GM23338 (cell line): ENCODE measurements around the gene CD180. TPM values are rescaled to one million over a fixed set of nuclear protein-coding genes. Genes with fewer than 3 reads are reported as not detected.

Experiments
- ATAC-seq: fragments of 200-7000 bp; cut with Tn5 transposase; 3 replicates; pipeline ENCODE4 v1.9.1; 2020
- DNase-seq: peaks from one replicate; pipeline ENCODE4 v3.0.0-alpha.2; 2015; ENCODE audit warnings: low spot score
- H2AFZ ChIP-seq: fragments of 200-600 bp; sonication (generic); 2 replicates; pipeline ENCODE4 v1.8.0; 2016; ENCODE audit warnings: antibody characterized with exemption, mild to moderate bottlenecking, moderate library complexity
- H3F3A ChIP-seq: fragments of 200-600 bp; sonication (generic); replicated peaks from 2 replicates; pipeline ENCODE4 v1.8.0; 2017; ENCODE audit warnings: antibody characterized with exemption, mixed run types, low read depth
- H3K27ac ChIP-seq: fragments of 200-600 bp; sonication (generic); 2 replicates; pipeline ENCODE4 v1.6.1; 2016; ENCODE audit warnings: low read depth
- H3K27me3 ChIP-seq: fragments of 200-600 bp; sonication (generic); 2 replicates; pipeline ENCODE4 v1.8.0; 2016; ENCODE audit warnings: mild to moderate bottlenecking, mixed run types, moderate library complexity; ENCODE audit not compliant: insufficient read depth
- H3K36me3 ChIP-seq: fragments of 200-600 bp; sonication (generic); 2 replicates; pipeline ENCODE4 v1.8.0; 2016; ENCODE audit warnings: mild to moderate bottlenecking; ENCODE audit not compliant: insufficient read depth
- H3K4me1 ChIP-seq: fragments of 200-600 bp; sonication (generic); 2 replicates; pipeline ENCODE4 v1.8.0; 2016; ENCODE audit warnings: mild to moderate bottlenecking, moderate library complexity; ENCODE audit not compliant: insufficient read depth
- H3K4me2 ChIP-seq: fragments of 200-600 bp; sonication (generic); 2 replicates; pipeline ENCODE4 v1.7.1; 2017; ENCODE audit warnings: mixed run types
- H3K4me3 ChIP-seq: fragments of 200-600 bp; sonication (generic); 2 replicates; pipeline ENCODE4 v1.6.1; 2016; ENCODE audit warnings: mixed run types
- H3K79me2 ChIP-seq: fragments of 200-600 bp; sonication (generic); replicated peaks from 2 replicates; pipeline ENCODE4 v1.8.0; 2017; ENCODE audit warnings: mild to moderate bottlenecking; ENCODE audit not compliant: insufficient read depth
- H3K9me2 ChIP-seq: fragments of 200-600 bp; sonication (generic); 2 replicates; pipeline ENCODE4 v1.8.0; 2017; ENCODE audit not compliant: insufficient read depth
- H4K20me1 ChIP-seq: fragments of 200-600 bp; sonication (generic); replicated peaks from 2 replicates; pipeline ENCODE4 v1.8.0; 2017; ENCODE audit warnings: mild to moderate bottlenecking; ENCODE audit not compliant: insufficient read depth
- H3K27ac Mint-ChIP-seq: 2 replicates; pipeline ENCODE4 v1.8.0; 2020; ENCODE audit warnings: inconsistent platforms, mild to moderate bottlenecking, moderate library complexity, mixed read lengths
- H3K27me3 Mint-ChIP-seq: 3 replicates; pipeline ENCODE4 v1.8.0; 2022; ENCODE audit warnings: low read depth, mild to moderate bottlenecking, moderate library complexity, mixed read lengths, inconsistent platforms; ENCODE audit not compliant: insufficient read depth, poor library complexity
- H3K36me3 Mint-ChIP-seq: 3 replicates; pipeline ENCODE4 v1.8.0; 2021; ENCODE audit warnings: low read depth, mild to moderate bottlenecking, inconsistent platforms, moderate library complexity, mixed read lengths
- H3K4me1 Mint-ChIP-seq: 3 replicates; pipeline ENCODE4 v1.8.0; 2020; ENCODE audit warnings: mild to moderate bottlenecking, inconsistent platforms, mixed read lengths
- H3K4me3 Mint-ChIP-seq: 3 replicates; pipeline ENCODE4 v1.8.0; 2021; ENCODE audit warnings: moderate library complexity, mild to moderate bottlenecking, inconsistent platforms, mixed read lengths
- H3K9me3 Mint-ChIP-seq: 3 replicates; pipeline ENCODE4 v1.8.0; 2020; ENCODE audit warnings: moderate library complexity, mild to moderate bottlenecking, inconsistent platforms, mixed read lengths
- CTCF ChIP-seq, 2 experiments: fragments of 200-600 bp in 1 of 2; sonication (generic) in 1 of 2; conservative IDR thresholded peaks; 2 replicates each; pipeline versions ENCODE4 v1.5.1 to v1.6.1; 2016 to 2017; ENCODE audit warnings: antibody characterized with exemption in 2 of 2, low read depth in 2 of 2, mild to moderate bottlenecking in 2 of 2, moderate library complexity in 1 of 2
- EZH2 ChIP-seq: fragments of 200-600 bp; sonication (generic); IDR thresholded peaks from one replicate; pipeline ENCODE4 v1.8.0; 2017; ENCODE audit warnings: antibody characterized with exemption, mild to moderate bottlenecking, low read depth; ENCODE audit not compliant: unreplicated experiment
- EZH2phosphoT487 ChIP-seq: fragments of 200-600 bp; sonication (generic); IDR thresholded peaks from one replicate; pipeline ENCODE4 v1.8.1; 2018; ENCODE audit warnings: antibody characterized with exemption; ENCODE audit not compliant: unreplicated experiment
- NANOG ChIP-seq: IDR thresholded peaks from 2 replicates; pipeline ENCODE4 v1.6.1; 2016; ENCODE audit warnings: antibody characterized with exemption, borderline replicate concordance
- ZNF331 ChIP-seq: fragments of 250-450 bp; sonication (Bioruptor Pico); IDR thresholded peaks from 2 replicates; pipeline ENCODE4 v1.5.0; 2020; ENCODE audit warnings: low read depth, mild to moderate bottlenecking, moderate library complexity
- polyA plus RNA-seq: library from polyadenylated mRNA; unstranded; fragments of >200 nt; fragmentation: Nextera tagmentation; extraction: Ambion mirVana; gene quantifications from 2 replicates; pipeline ENCODE4 v1.2.1, GENCODE V29; 2016
- total RNA-seq: library from RNA; depleted of rRNA; stranded (reverse); fragments of >200 nt; shearing (Covaris generic); gene quantifications from 2 replicates; pipeline ENCODE4 v1.2.3, GENCODE V29; 2014
- TF ChIP-seq, protein P1 (sequence below): IDR thresholded peaks from one replicate; pipeline ENCODE4 v1.6.1; 2018; ENCODE audit warnings: antibody characterized with exemption; ENCODE audit not compliant: unreplicated experiment

The CD180 gene
- total and polyA plus RNA-seq, 2 experiments from 2014 or later = not detected

DNA sequence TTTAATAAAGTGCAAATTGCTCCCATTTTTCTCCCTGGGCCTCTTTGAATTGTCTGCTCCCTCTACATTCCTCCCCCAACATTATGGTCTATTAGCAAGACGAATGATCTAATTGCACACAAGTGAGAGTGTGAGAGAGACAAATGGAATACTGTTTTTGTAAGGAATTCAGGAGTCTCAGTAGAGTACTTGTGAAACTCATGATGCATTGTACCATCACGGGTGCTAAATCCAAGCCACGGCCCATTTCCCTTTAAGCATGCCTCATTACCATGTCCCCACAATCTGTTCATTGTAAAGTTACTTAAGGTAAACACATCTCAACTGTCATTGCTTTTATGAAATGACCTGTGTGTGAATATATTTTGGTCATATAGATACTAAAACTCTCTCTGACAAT is 62.8 kb downstream of the CD180 start:
- H3K27me3 ChIP-seq = no peaks in the 10 kb centered on the region
- H2AFZ ChIP-seq = no peak overlapping the region
- H4K20me1 ChIP-seq = no peaks in the 10 kb centered on the region
- ATAC-seq = no peak
- Mint-ChIP-seq H3K4me1 (peaks cover 3% of the 10 kb centered on the region; the same call in 2 of the 3 replicates), H3K4me3 (no peak overlapping the region), H3K27ac (no peak overlapping the region), H3K36me3 (no peaks in the 10 kb centered on the region), H3K27me3 (no peaks in the 10 kb centered on the region), H3K9me3 (no peaks in the 10 kb centered on the region)
- H3K4me2 ChIP-seq = no peak overlapping the region
- no peaks in the 10 kb centered on the region for H3K4me1 ChIP-seq
- no peak overlapping the region for H3K4me3 ChIP-seq
- H3K9me2 ChIP-seq = peaks cover 5% of the 10 kb centered on the region; the same call in 1 of the 2 replicates
- no peak for DNase-seq
- TF ChIP-seq CTCF (conservative IDR thresholded peaks at IDR 0.05; ENCODE audit: low read depth in 2 of 2) (no peak), NANOG (no peak), ZNF331 (CRISPR knock-in tag) (no peak)
- TF ChIP-seq, protein P1, sequence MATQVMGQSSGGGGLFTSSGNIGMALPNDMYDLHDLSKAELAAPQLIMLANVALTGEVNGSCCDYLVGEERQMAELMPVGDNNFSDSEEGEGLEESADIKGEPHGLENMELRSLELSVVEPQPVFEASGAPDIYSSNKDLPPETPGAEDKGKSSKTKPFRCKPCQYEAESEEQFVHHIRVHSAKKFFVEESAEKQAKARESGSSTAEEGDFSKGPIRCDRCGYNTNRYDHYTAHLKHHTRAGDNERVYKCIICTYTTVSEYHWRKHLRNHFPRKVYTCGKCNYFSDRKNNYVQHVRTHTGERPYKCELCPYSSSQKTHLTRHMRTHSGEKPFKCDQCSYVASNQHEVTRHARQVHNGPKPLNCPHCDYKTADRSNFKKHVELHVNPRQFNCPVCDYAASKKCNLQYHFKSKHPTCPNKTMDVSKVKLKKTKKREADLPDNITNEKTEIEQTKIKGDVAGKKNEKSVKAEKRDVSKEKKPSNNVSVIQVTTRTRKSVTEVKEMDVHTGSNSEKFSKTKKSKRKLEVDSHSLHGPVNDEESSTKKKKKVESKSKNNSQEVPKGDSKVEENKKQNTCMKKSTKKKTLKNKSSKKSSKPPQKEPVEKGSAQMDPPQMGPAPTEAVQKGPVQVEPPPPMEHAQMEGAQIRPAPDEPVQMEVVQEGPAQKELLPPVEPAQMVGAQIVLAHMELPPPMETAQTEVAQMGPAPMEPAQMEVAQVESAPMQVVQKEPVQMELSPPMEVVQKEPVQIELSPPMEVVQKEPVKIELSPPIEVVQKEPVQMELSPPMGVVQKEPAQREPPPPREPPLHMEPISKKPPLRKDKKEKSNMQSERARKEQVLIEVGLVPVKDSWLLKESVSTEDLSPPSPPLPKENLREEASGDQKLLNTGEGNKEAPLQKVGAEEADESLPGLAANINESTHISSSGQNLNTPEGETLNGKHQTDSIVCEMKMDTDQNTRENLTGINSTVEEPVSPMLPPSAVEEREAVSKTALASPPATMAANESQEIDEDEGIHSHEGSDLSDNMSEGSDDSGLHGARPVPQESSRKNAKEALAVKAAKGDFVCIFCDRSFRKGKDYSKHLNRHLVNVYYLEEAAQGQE = no peak
- no peak overlapping the region for H3K27ac ChIP-seq
- H3F3A ChIP-seq = no peaks in the 10 kb centered on the region
- no peaks in the 10 kb centered on the region for H3K36me3 ChIP-seq
- no peaks in the 10 kb centered on the region for H3K79me2 ChIP-seq

GRCh38 chr5:67133217-67133616 is 63.4 kb downstream of the CD180 start:
- no peak overlapping the region for H3K4me3 Mint-ChIP-seq
- no peak overlapping the region for H3K27ac ChIP-seq
- no peaks in the 10 kb centered on the region for H3K36me3 Mint-ChIP-seq
- H3K27me3 ChIP-seq = no peaks in the 10 kb centered on the region
- peaks cover 8% of the 10 kb centered on the region; the same call in 1 of the 2 replicates for H3K9me2 ChIP-seq
- no peaks in the 10 kb centered on the region for H3K79me2 ChIP-seq
- H3K4me1 ChIP-seq = no peaks in the 10 kb centered on the region
- no peak overlapping the region for H3K4me2 ChIP-seq
- ATAC-seq (no peak), DNase-seq (no peak)
- no peaks in the 10 kb centered on the region for H3K9me3 Mint-ChIP-seq
- H2AFZ ChIP-seq = no peak overlapping the region
- H3K36me3 ChIP-seq = no peaks in the 10 kb centered on the region
- no peaks in the 10 kb centered on the region for H3K27me3 Mint-ChIP-seq
- no peaks in the 10 kb centered on the region for H3F3A ChIP-seq
- H3K4me1 Mint-ChIP-seq = peaks cover 3% of the 10 kb centered on the region; the same call in 2 of the 3 replicates
- no peaks in the 10 kb centered on the region for H4K20me1 ChIP-seq
- no peak overlapping the region for H3K4me3 ChIP-seq
- no peak overlapping the region for H3K27ac Mint-ChIP-seq
- TF ChIP-seq, protein P1 = no peak
- TF ChIP-seq ZNF331 (CRISPR knock-in tag) (no peak), EZH2phosphoT487 (no peak), EZH2 (no peak)
